Astrocyte of the hippocampus (primary cell): ENCODE measurements around the gene UPF3B.
"Not testable (repeated sequence)": the region's sequence is repeated elsewhere in the genome, so short reads cannot be mapped to it uniquely, and the experiment has no call there.

Experiments used
- DNase-seq: peaks from one replicate; pipeline ENCODE4 v3.0.0; 2011; ENCODE audit warnings: low read depth, low spot score

UPF3B gene

GRCh38 chrX:119824221-119824620 lies 28.5 kb downstream of the UPF3B start:
- not testable (repeated sequence) for DNase-seq

- DNase-seq = peak; percentile 4
Observed at GRCh38 chrX:119821703-119822102, 31.1 kb downstream of the UPF3B start.

GRCh38 chrX:119817130-119817690 lies 35.6 kb downstream of the UPF3B start:
- DNase-seq = no peak

GRCh38 chrX:119816300-119816699 lies 36.5 kb downstream of the UPF3B start:
- DNase-seq = no peak

- no peak for DNase-seq
Observed at GRCh38 chrX:119809185-119809666, 43.5 kb downstream of the UPF3B start.

- DNase-seq = not testable (repeated sequence)
Observed at GRCh38 chrX:119808461-119808860, 44.3 kb downstream of the UPF3B start.

- no peak for DNase-seq
Observed at GRCh38 chrX:119802546-119802945, 50.2 kb downstream of the UPF3B start.

GRCh38 chrX:119801253-119802221 lies 51.2 kb downstream of the UPF3B start:
- DNase-seq = no peak

- DNase-seq = peak; percentile 91
Observed at GRCh38 chrX:119791437-119792231, 61.1 kb downstream of the UPF3B start, which contains the start of gene RPL39. TSS of gene RPL39 (minus strand) at chrX:119791630. CDS start at chrX:119791576, 54 bp downstream.

GRCh38 chrX:119790977-119791436 lies 61.8 kb downstream of the UPF3B start:
- DNase-seq = peak; percentile 41

- DNase-seq = peak; percentile 34
Observed at GRCh38 chrX:119784747-119785446, 67.9 kb downstream of the UPF3B start.
